SK-N-SH treated with all-trans-retinoic acid at 6 μM for 48 hours (cell line): ENCODE results near the gene HES3.

ENCODE experiments used
- ATAC-seq: fragments of 200-7000 bp; cut with Tn5 transposase; 3 replicates; pipeline ENCODE4 v1.9.1; 2020; ENCODE audit warnings: mild to moderate bottlenecking, moderate library complexity
- ARNTL ChIP-seq: fragments of 450-650 bp; formaldehyde crosslinking; IDR thresholded peaks from 2 replicates; pipeline ENCODE4 v1.5.0; 2020; ENCODE audit warnings: low read depth, mild to moderate bottlenecking, moderate library complexity, borderline replicate concordance
- BACH2 ChIP-seq: fragments of 250-450 bp; sonication (Bioruptor Pico); IDR thresholded peaks from 2 replicates; pipeline ENCODE4 v1.9.0; 2021; ENCODE audit warnings: mild to moderate bottlenecking, borderline replicate concordance
- CREB5 ChIP-seq: fragments of 250-450 bp; sonication (Bioruptor Pico); IDR thresholded peaks from 2 replicates; pipeline ENCODE4 v1.5.1; 2020; ENCODE audit warnings: low read depth, mild to moderate bottlenecking, moderate library complexity
- CSDC2 ChIP-seq: fragments of 250-450 bp; sonication (Bioruptor Pico); IDR thresholded peaks from 2 replicates; pipeline ENCODE4 v1.5.0; 2020; ENCODE audit warnings: mild to moderate bottlenecking, moderate library complexity
- CSRNP3 ChIP-seq: fragments of 250-450 bp; sonication (Bioruptor Pico); IDR thresholded peaks from 2 replicates; pipeline ENCODE4 v1.5.1; 2021; ENCODE audit warnings: mild to moderate bottlenecking, moderate library complexity
- ESRRG ChIP-seq: fragments of 250-450 bp; sonication (Bioruptor Pico); IDR thresholded peaks from 2 replicates; pipeline ENCODE4 v1.6.1; 2021; ENCODE audit warnings: mild to moderate bottlenecking
- GLIS3 ChIP-seq: fragments of 250-450 bp; sonication (Bioruptor Pico); IDR thresholded peaks from 2 replicates; pipeline ENCODE4 v1.5.0; 2020; ENCODE audit warnings: mild to moderate bottlenecking, moderate library complexity
- ISL1 ChIP-seq: fragments of 250-450 bp; sonication (Bioruptor Pico); IDR thresholded peaks from 2 replicates; pipeline ENCODE4 v2.1.2; 2022; ENCODE audit warnings: mild to moderate bottlenecking, moderate library complexity
- OSR1 ChIP-seq: fragments of 250-450 bp; sonication (Bioruptor Pico); IDR thresholded peaks from 2 replicates; pipeline ENCODE4 v1.8.0; 2022; ENCODE audit warnings: moderate library complexity, mild to moderate bottlenecking, inconsistent platforms
- PATZ1 ChIP-seq: fragments of 250-450 bp; sonication (Bioruptor Pico); IDR thresholded peaks from 2 replicates; pipeline ENCODE4 v1.8.0; 2020; ENCODE audit warnings: mild to moderate bottlenecking, moderate library complexity, borderline replicate concordance
- POU6F1 ChIP-seq: fragments of 250-450 bp; sonication (Bioruptor Pico); IDR thresholded peaks from 2 replicates; pipeline ENCODE4 v1.8.0; 2021; ENCODE audit warnings: low read depth, mild to moderate bottlenecking, moderate library complexity, borderline replicate concordance
- PPARA ChIP-seq: fragments of 250-450 bp; sonication (Bioruptor Pico); IDR thresholded peaks from 2 replicates; pipeline ENCODE4 v1.5.0; 2020; ENCODE audit warnings: mild to moderate bottlenecking, borderline replicate concordance
- RARB ChIP-seq: fragments of 250-450 bp; sonication (Bioruptor Pico); IDR thresholded peaks from 2 replicates; pipeline ENCODE4 v1.8.0; 2021; ENCODE audit warnings: mild to moderate bottlenecking, moderate library complexity
- SNAI2 ChIP-seq: fragments of 250-450 bp; sonication (Bioruptor Pico); IDR thresholded peaks from 2 replicates; pipeline ENCODE4 v1.5.0; 2020; ENCODE audit warnings: mild to moderate bottlenecking, moderate library complexity
- TCF4 ChIP-seq: fragments of 250-450 bp; sonication (Bioruptor Pico); IDR thresholded peaks from 2 replicates; pipeline ENCODE4 v1.8.0; 2021; ENCODE audit warnings: mild to moderate bottlenecking, moderate library complexity, borderline replicate concordance
- TOX ChIP-seq: fragments of 250-450 bp; sonication (Bioruptor Pico); IDR thresholded peaks from 2 replicates; pipeline ENCODE4 v1.8.0; 2021; ENCODE audit warnings: mild to moderate bottlenecking, moderate library complexity, borderline replicate concordance
- TSHZ2 ChIP-seq: fragments of 250-450 bp; sonication (Bioruptor Pico); IDR thresholded peaks from 2 replicates; pipeline ENCODE4 v1.5.0; 2020; ENCODE audit warnings: mild to moderate bottlenecking, moderate library complexity
- ZC3H10 ChIP-seq: fragments of 250-450 bp; sonication (Bioruptor Pico); IDR thresholded peaks from 2 replicates; pipeline ENCODE4 v1.5.1; 2021; ENCODE audit warnings: mild to moderate bottlenecking, moderate library complexity
- ZFP3 ChIP-seq: fragments of 250-450 bp; sonication (Bioruptor Pico); IDR thresholded peaks from 2 replicates; pipeline ENCODE4 v1.5.0; 2020; ENCODE audit warnings: mild to moderate bottlenecking, moderate library complexity
- ZFP30 ChIP-seq: fragments of 450-650 bp; formaldehyde crosslinking; IDR thresholded peaks from 2 replicates; pipeline ENCODE4 v1.5.0; 2022; ENCODE audit warnings: mild to moderate bottlenecking, moderate library complexity
- ZNF565 ChIP-seq: fragments of 450-650 bp; formaldehyde crosslinking; conservative IDR thresholded peaks from 2 replicates; pipeline ENCODE4 v1.5.0; 2020; ENCODE audit warnings: low read depth, mild to moderate bottlenecking, moderate library complexity
- ZNF70 ChIP-seq: fragments of 450-650 bp; formaldehyde crosslinking; IDR thresholded peaks from 2 replicates; pipeline ENCODE4 v1.5.0; 2020; ENCODE audit warnings: mild to moderate bottlenecking, moderate library complexity

HES3 gene

DNA sequence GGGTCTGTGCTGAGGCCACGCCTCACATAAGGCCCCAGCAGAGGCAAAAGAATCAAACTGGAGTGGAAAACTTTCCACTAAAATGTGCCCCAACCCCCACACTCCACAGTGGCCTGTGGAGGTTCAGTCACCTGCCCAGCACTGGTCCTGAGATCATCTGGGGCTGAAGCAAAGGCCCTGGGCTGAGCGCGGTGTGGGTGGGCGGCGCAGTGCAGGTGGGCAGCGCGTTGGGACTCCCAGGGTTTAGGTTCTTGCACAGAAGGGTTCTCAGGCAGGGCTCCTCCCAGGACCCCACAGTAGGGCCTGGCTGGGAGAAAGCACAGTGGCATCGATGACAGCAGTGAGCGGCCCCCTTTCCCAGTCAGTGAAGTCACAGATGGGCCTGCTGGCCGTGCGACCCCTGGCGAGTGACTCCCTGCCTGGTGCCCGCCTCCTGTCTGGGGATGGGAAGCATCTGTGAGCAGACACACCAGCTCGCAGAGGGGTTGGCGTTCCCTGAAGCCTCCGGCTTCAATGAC, 30.7 kb downstream of the HES3 start:
- TF ChIP-seq ZNF70 (CRISPR knock-in tag) (no peak), ISL1 (CRISPR knock-in tag) (no peak), ZFP30 (CRISPR knock-in tag) (no peak), TCF4 (CRISPR knock-in tag) (no peak), PATZ1 (CRISPR knock-in tag) (no peak), ZFP3 (CRISPR knock-in tag) (no peak), RARB (CRISPR knock-in tag) (no peak), ZNF565 (CRISPR knock-in tag) (no peak), TOX (CRISPR knock-in tag) (no peak), CSRNP3 (CRISPR knock-in tag) (no peak), CSDC2 (CRISPR knock-in tag) (no peak), OSR1 (no peak), GLIS3 (CRISPR knock-in tag) (no peak), BACH2 (CRISPR knock-in tag) (no peak), PPARA (CRISPR knock-in tag) (no peak)
- no peak for ATAC-seq

DNA sequence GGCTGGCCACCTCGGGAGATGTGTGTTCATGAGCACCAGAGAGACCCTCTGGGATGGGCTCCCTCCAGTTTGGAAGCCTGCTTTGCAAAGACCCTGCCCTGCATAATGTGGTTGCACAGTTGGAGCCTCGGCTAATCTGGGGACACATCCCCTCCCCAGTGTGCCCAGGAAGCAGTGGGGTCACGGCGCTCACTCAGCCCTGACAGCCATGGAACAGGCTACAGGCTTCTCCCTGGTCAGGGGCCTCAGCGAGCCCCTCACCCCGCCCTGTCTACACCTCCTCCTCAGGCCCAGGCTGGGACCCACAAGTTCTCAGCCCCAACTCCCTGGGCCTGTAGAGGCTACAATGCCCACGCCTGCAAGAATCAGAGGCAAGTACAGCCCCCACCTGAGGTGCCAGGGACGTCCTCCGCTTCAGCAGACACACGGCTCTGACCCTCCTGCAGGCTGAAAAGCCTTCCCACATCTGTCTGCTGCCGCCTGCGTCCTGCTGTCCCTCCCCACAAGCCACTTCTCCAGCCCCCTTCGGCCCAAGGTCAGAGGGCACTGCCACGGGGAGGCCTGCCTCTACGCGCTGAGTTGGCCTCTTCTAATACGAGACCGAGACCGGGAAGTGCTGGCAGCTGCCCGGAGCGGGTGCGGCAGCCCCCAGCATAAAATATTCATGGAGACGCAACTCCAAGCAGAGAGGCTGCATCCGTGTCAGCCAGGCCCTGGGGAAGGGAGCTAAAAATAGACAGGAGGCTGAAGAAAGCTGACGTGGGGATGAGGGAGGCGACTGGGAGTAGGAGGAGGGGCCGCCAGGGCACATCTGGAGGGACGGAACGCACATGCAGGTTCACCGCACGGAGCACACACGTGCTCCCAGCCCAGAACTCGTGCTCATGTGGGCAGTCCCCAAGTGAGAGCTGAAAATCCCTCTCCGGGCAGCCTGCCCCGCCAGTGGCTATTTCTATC, 32.1 kb downstream of the HES3 start:
- ATAC-seq: no peak
- TF ChIP-seq ZFP3 (CRISPR knock-in tag) (no peak), PPARA (CRISPR knock-in tag) (no peak), PATZ1 (CRISPR knock-in tag) (no peak), POU6F1 (no peak), TOX (CRISPR knock-in tag) (no peak), RARB (CRISPR knock-in tag) (no peak), ARNTL (CRISPR knock-in tag) (no peak), CREB5 (CRISPR knock-in tag) (no peak), ZNF70 (CRISPR knock-in tag) (no peak), CSDC2 (CRISPR knock-in tag) (no peak), TSHZ2 (CRISPR knock-in tag) (no peak), CSRNP3 (CRISPR knock-in tag) (no peak), ZNF565 (CRISPR knock-in tag) (no peak), BACH2 (CRISPR knock-in tag) (no peak), ZC3H10 (CRISPR knock-in tag) (no peak), GLIS3 (CRISPR knock-in tag) (no peak), OSR1 (no peak), ESRRG (CRISPR knock-in tag) (no peak), SNAI2 (no peak)
